Measurements from ENCODE around the gene IL6ST.

IL6ST gene

DNA sequence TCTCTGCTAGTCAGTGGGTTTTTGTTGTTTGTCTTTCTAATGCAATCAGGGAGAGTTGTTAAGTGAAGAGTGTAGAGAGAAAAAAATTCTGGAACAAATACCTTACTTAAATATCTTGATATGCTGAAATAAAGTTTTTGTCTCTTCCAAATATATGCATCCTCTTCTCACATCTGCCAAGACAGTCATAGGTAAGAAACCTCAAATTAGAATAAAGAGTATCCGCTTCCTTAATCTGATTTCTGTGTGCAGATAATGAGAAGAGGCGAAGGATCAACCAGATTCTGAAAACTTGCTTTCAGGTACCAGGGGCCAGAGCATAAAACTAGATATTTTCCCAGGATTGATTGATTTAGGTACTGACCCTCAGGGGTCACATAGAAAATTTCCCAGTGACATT, 11.3 kb upstream of the IL6ST start:
- Histone ChIP-seq H3K79me2 (ENCODE audit: insufficient read depth, low read depth) (no peaks in the 10 kb centered on the region), H4K20me1 (ENCODE audit: insufficient read depth) (no peaks in the 10 kb centered on the region), H3K4me2 (no peak overlapping the region), H3K4me3 (IDR thresholded peaks at IDR 0.05; ENCODE audit: insufficient read depth, low read depth, low read length) (no peak overlapping the region), H3K27ac (no peak overlapping the region), H2AFZ (ENCODE audit: low read depth) (no peak overlapping the region), H3K9ac (no peak overlapping the region), H3K36me3 (ENCODE audit: insufficient read depth) (no peaks in the 10 kb centered on the region), H3K4me1 (ENCODE audit: low read depth, poor library complexity, severe bottlenecking) (peaks cover 63% of the 10 kb centered on the region), H3K27me3 (ENCODE audit: insufficient read depth, low read depth) (no peaks in the 10 kb centered on the region)
- TF ChIP-seq, protein P1, sequence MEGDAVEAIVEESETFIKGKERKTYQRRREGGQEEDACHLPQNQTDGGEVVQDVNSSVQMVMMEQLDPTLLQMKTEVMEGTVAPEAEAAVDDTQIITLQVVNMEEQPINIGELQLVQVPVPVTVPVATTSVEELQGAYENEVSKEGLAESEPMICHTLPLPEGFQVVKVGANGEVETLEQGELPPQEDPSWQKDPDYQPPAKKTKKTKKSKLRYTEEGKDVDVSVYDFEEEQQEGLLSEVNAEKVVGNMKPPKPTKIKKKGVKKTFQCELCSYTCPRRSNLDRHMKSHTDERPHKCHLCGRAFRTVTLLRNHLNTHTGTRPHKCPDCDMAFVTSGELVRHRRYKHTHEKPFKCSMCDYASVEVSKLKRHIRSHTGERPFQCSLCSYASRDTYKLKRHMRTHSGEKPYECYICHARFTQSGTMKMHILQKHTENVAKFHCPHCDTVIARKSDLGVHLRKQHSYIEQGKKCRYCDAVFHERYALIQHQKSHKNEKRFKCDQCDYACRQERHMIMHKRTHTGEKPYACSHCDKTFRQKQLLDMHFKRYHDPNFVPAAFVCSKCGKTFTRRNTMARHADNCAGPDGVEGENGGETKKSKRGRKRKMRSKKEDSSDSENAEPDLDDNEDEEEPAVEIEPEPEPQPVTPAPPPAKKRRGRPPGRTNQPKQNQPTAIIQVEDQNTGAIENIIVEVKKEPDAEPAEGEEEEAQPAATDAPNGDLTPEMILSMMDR (conservative IDR thresholded peaks at IDR 0.05; ENCODE audit: low read depth, low read length) = no peak

DNA sequence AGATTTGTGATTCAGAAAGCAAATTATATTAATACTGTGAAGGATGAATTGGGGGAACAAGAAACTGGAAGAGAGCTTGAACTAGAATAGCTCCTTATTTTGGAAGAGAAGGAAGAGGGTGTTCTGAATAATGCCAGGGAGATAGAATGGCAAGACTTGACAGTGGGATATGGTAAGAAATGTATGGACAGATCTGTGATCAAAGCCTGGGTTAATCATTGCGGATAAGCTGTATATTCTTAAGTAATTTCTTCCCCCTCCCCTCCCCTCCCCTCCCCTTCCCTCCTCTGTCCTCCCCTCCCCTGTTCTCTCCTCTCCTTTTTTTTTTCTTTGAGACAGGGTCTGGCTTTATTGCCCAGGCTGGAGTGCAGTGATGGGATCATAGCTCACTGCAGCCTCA, 10.1 kb upstream of the IL6ST start:
- H3K4me1 ChIP-seq (ENCODE audit: low read depth, poor library complexity, severe bottlenecking) = peaks cover 50% of the 10 kb centered on the region
- TF ChIP-seq, protein P1 (conservative IDR thresholded peaks at IDR 0.05; ENCODE audit: low read depth, low read length) = no peak
- no peak overlapping the region for H3K4me2 ChIP-seq
- no peaks in the 10 kb centered on the region for H3K79me2 ChIP-seq (ENCODE audit: insufficient read depth, low read depth)
- H3K27ac ChIP-seq = no peak overlapping the region
- H3K27me3 ChIP-seq (ENCODE audit: insufficient read depth, low read depth) = no peaks in the 10 kb centered on the region
- no peak overlapping the region for H2AFZ ChIP-seq (ENCODE audit: low read depth)
- H3K9ac ChIP-seq = no peak overlapping the region
- no peaks in the 10 kb centered on the region for H3K36me3 ChIP-seq (ENCODE audit: insufficient read depth)
- no peak overlapping the region for H3K4me3 ChIP-seq (IDR thresholded peaks at IDR 0.05; ENCODE audit: insufficient read depth, low read depth, low read length)
- no peaks in the 10 kb centered on the region for H4K20me1 ChIP-seq (ENCODE audit: insufficient read depth)

DNA sequence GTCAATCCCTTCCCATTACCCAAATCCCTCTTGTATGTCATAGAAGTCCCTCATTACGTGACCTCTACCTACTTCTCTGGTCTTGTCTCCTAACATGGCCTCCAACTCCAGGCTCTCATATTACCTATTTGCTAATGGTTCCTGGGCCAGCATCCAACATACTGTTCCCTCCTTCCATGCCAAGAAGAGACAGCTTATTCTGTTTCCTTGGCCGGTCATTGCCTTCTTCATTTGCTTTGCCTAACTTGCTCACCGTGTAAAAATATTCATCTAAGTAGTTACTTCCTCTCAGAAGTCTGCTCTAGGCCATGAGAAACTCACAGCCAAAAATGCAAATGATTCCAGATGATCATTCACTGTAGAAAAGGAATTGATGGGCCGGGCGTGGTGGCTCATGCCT, 8.9 kb upstream of the IL6ST start:
- Histone ChIP-seq H3K79me2 (ENCODE audit: insufficient read depth, low read depth) (no peaks in the 10 kb centered on the region), H3K27me3 (ENCODE audit: insufficient read depth, low read depth) (no peaks in the 10 kb centered on the region), H3K4me1 (ENCODE audit: low read depth, poor library complexity, severe bottlenecking) (peaks cover 38% of the 10 kb centered on the region), H3K9ac (no peak overlapping the region), H4K20me1 (ENCODE audit: insufficient read depth) (no peaks in the 10 kb centered on the region), H3K27ac (no peak overlapping the region), H3K36me3 (ENCODE audit: insufficient read depth) (no peaks in the 10 kb centered on the region), H3K4me2 (no peak overlapping the region), H3K4me3 (IDR thresholded peaks at IDR 0.05; ENCODE audit: insufficient read depth, low read depth, low read length) (no peak overlapping the region), H2AFZ (ENCODE audit: low read depth) (no peak overlapping the region)
- TF ChIP-seq, protein P1 (conservative IDR thresholded peaks at IDR 0.05; ENCODE audit: low read depth, low read length) = no peak

DNA sequence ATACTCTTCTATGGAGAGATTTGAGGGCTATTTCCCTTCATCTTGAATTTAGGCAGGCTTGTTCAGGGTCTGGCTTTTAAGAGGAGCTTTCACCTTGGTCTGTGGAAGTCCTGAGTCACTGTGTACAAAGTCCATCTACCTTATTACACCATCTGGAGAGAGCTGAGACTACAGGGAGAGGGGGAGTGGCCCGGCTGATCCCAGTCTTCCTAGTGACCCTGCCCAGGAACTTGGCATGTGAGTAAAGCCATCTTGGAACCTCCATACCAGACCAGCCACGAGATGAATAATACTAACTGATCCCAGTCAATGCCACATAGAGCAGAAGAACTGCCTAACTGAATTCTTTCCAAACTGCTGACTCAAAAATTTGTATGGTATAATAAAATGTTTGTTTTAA, 8.4 kb upstream of the IL6ST start:
- H3K27me3 ChIP-seq (ENCODE audit: insufficient read depth, low read depth) = no peaks in the 10 kb centered on the region
- H3K9ac ChIP-seq = no peak overlapping the region
- H3K27ac ChIP-seq = no peak overlapping the region
- peaks cover 33% of the 10 kb centered on the region for H3K4me1 ChIP-seq (ENCODE audit: low read depth, poor library complexity, severe bottlenecking)
- no peaks in the 10 kb centered on the region for H3K79me2 ChIP-seq (ENCODE audit: insufficient read depth, low read depth)
- H2AFZ ChIP-seq (ENCODE audit: low read depth) = no peak overlapping the region
- TF ChIP-seq, protein P1 (conservative IDR thresholded peaks at IDR 0.05; ENCODE audit: low read depth, low read length) = no peak
- no peaks in the 10 kb centered on the region for H4K20me1 ChIP-seq (ENCODE audit: insufficient read depth)
- no peak overlapping the region for H3K4me2 ChIP-seq
- H3K36me3 ChIP-seq (ENCODE audit: insufficient read depth) = no peaks in the 10 kb centered on the region
- H3K4me3 ChIP-seq (IDR thresholded peaks at IDR 0.05; ENCODE audit: insufficient read depth, low read depth, low read length) = no peak overlapping the region

All from KMS-11 (cell line).